ENCODE data around the gene DNAJC5G. TPM values are rescaled to one million over a fixed set of nuclear protein-coding genes. Genes with fewer than 3 reads are reported as not detected.

The DNAJC5G gene
- total and polyA plus RNA-seq, 2 of the 13 experiments (the other 11 are each of a cell fraction or from before 2014, with no cell fraction given), result 0.05 TPM; not detected in 1

GRCh38 chr2:27264753-27265535 is 10.3 kb upstream of the DNAJC5G start (continued):
- TF ChIP-seq ZHX2 (IDR thresholded peaks at IDR 0.05; ENCODE audit: low read depth) (0 out of 2 replicates have a peak, but pooled peaks have one; percentile 26), ZHX2 (CRISPR knock-in tag; IDR thresholded peaks at IDR 0.05; ENCODE audit: borderline replicate concordance) (no peak), ZNF609 (CRISPR knock-in tag; IDR thresholded peaks at IDR 0.05; ENCODE audit: borderline replicate concordance) (peak; percentile 48; the same call in 1 of the 2 replicates), ZBTB7A (CRISPR knock-in tag; IDR thresholded peaks at IDR 0.05) (peak; percentile 76), RERE (CRISPR knock-in tag; IDR thresholded peaks at IDR 0.05; ENCODE audit: low read depth) (no peak), ZNF224 (CRISPR knock-in tag; IDR thresholded peaks at IDR 0.05) (0 out of 2 replicates have a peak, but pooled peaks have one; percentile 38), ZNF510 (CRISPR knock-in tag; IDR thresholded peaks at IDR 0.05; ENCODE audit: low read depth) (no peak), PRPF4 (IDR thresholded peaks at IDR 0.05; ENCODE audit: low read depth, low read length, poor library complexity, severe bottlenecking) (no peak), SP5 (CRISPR knock-in tag; IDR thresholded peaks at IDR 0.05; ENCODE audit: borderline replicate concordance, low read depth) (peak; percentile 58)
